SK-MEL-5 (cell line): ENCODE results near the gene C2CD4C. TPM values are rescaled to one million over a fixed set of nuclear protein-coding genes. Genes with fewer than 3 reads are reported as not detected.
"Not testable (repeated sequence)": the region's sequence is repeated elsewhere in the genome, so short reads cannot be mapped to it uniquely, and the experiment has no call there.

ENCODE experiments used
- DNase-seq: peaks from one replicate; pipeline ENCODE4 v3.0.0-alpha.2; 2016; ENCODE audit warnings: low read depth, low spot score
- in situ Hi-C: cut with HindIII; loops from 2 replicates; pipeline ENCODE4 v1.10.0; 2016; ENCODE audit warnings: low sequenced_read_pairs, high pct_unique_total_duplicates, low pct_unique_long_range_greater_than_20kb
- total RNA-seq: library from RNA; depleted of rRNA; stranded (reverse); fragments of >200 nt; shearing (Covaris generic); gene quantifications from 2 replicates; pipeline ENCODE4 v1.2.3, GENCODE V29; 2014

C2CD4C gene
- total RNA-seq, 1 experiment from 2014 or later = 1.1 TPM

GRCh38 chr19:406971-407510 lies 1.9 kb downstream of the C2CD4C start:
- no peak for DNase-seq
- in situ Hi-C loops = no loop called here

- in situ Hi-C loops = no loop called here
Observed at GRCh38 chr19:406135-406781, 2.7 kb downstream of the C2CD4C start.

GRCh38 chr19:405121-405965 lies 3.6 kb downstream of the C2CD4C start:
- DNase-seq = no peak
- in situ Hi-C loops = no loop called here

More at GRCh38 chr19:406135-406781, 2.7 kb downstream of the C2CD4C start:
- no peak for DNase-seq

GRCh38 chr19:403221-404027 lies 5.5 kb downstream of the C2CD4C start:
- in situ Hi-C loops = no loop called here
- DNase-seq = no peak

- in situ Hi-C loops = no loop called here
- no peak for DNase-seq
Observed at GRCh38 chr19:402786-403185, 6.2 kb downstream of the C2CD4C start.

GRCh38 chr19:401866-402511 lies 7.0 kb downstream of the C2CD4C start:
- in situ Hi-C loops = no loop called here
- DNase-seq = no peak

GRCh38 chr19:400976-401865 lies 7.7 kb downstream of the C2CD4C start:
- no peak for DNase-seq
- in situ Hi-C loops = no loop called here

GRCh38 chr19:399370-399769 lies 9.6 kb downstream of the C2CD4C start:
- in situ Hi-C loops = no loop called here
- DNase-seq = no peak

- no peak for DNase-seq
- in situ Hi-C loops = no loop called here
Observed at GRCh38 chr19:398719-399118, 10.2 kb downstream of the C2CD4C start.

GRCh38 chr19:397941-398706 lies 10.8 kb downstream of the C2CD4C start:
- in situ Hi-C loops = no loop called here
- DNase-seq = no peak

GRCh38 chr19:397321-397720 lies 11.6 kb downstream of the C2CD4C start:
- no peak for DNase-seq
- in situ Hi-C loops = no loop called here

- in situ Hi-C loops = no loop called here
Observed at GRCh38 chr19:395467-395866, 13.5 kb downstream of the C2CD4C start.

GRCh38 chr19:394857-395256 lies 14.1 kb downstream of the C2CD4C start:
- DNase-seq = not testable (repeated sequence)

More at GRCh38 chr19:395467-395866, 13.5 kb downstream of the C2CD4C start:
- no peak for DNase-seq

GRCh38 chr19:393560-393959 lies 15.4 kb downstream of the C2CD4C start:
- in situ Hi-C loops, DNase-seq: not testable (repeated sequence)

More at GRCh38 chr19:394857-395256, 14.1 kb downstream of the C2CD4C start:
- in situ Hi-C loops = not testable (repeated sequence)

GRCh38 chr19:392375-392970 lies 16.5 kb downstream of the C2CD4C start:
- no peak for DNase-seq
- in situ Hi-C loops = no loop called here
